Measurements from ENCODE around the gene TGFB1I1. TPM values are rescaled to one million over a fixed set of nuclear protein-coding genes. Genes with fewer than 3 reads are reported as not detected.

The TGFB1I1 gene
- total RNA-seq = under 1 TPM; 0.42 to 0.49 TPM
- under 1 TPM in 1 of 2 donors, not detected in 1; 0.57 TPM for polyA plus RNA-seq

DNA sequence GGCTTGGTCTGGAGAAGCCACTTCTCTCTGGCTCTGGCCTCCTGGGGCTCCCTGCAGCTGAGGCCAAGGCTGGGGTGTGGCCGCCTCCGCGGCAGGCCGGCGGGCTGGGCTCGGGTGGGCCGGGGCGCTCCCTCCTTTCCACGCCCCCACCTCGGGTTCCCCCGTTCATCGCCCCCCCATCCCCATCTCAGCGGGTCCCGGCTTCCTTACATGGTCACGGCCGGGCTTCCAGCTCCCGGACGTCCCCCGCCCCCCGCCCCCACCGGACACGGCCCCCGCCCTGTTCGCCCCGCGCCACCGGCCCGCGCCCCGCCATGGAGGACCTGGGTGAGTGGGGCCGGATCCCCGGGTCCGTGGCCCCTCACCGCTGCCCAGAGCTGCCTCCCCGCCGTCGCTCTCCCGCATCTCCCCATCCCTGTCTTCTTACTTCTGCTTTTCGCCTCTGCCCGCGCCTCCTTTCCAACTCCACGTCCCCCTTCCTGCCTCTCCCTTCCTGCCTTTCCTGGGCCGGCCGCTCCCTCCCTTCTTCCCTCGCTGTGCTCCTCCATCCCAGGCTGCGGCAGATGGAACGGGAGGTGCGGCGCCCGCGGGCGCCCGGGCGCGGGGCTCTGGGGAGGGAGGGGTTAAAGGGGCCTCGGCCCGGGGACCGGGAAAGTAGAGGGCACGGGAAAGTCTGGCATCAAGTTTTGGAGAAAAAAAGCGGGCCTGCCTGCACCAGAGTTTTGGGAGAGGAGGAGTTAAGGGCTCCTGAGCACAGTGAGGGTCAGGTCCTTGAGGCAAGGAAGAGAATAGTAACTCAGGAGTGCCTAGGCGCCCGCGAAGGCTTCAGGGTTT lies at the start of gene TGFB1I1:
Gene TGFB1I1, plus strand, starts transcription at position 278 of the 834 bp plus-strand sequence. Its CDS starts 37 bp downstream, at position 315.
- peak within 1 kb of the TSS in 2 of 7 donors; percentile 41 to 42 for H3K27ac Mint-ChIP-seq
- H3K9me3 ChIP-seq (ENCODE audit: control insufficient read depth in 1 of 2, low read length in 2 of 2) = no peaks in the 10 kb centered on the region
- H3K9me3 Mint-ChIP-seq = no peaks in the 10 kb centered on the region
- no peaks in the 10 kb centered on the region for H3K36me3 ChIP-seq (ENCODE audit: insufficient read depth, low read length)
- H3K4me3 Mint-ChIP-seq = peak within 1 kb of the TSS; percentile 59 to 90 (median 76)
- intact Hi-C loops (cut with micrococcal nuclease) = no loop called here
- no peak within 1 kb of the TSS for H3K27ac ChIP-seq (ENCODE audit: low read depth, low read length)
- no peaks in the 10 kb centered on the region for H3K27me3 ChIP-seq (ENCODE audit: insufficient read depth, low read length)
- H3K4me1 Mint-ChIP-seq = peaks cover 16 to 33% (median 29%) of the 10 kb centered on the region in 4 donors
- H3K4me3 ChIP-seq (ENCODE audit: low read length in 2 of 2) = peak within 1 kb of the TSS in 1 of 2 donors; percentile 27
- DNase-seq = no peak
- ChIA-PET CTCF (ENCODE audit: partially characterized antibody) (interaction anchor here (3.9 kb wide), 1 partner anchor 11 kb away, joined by 18 read pairs; no protein-coding TSS in a partner anchor), POLR2A (ENCODE audit: partially characterized antibody) (interaction anchor here (1.6 kb wide), 1 partner anchor 12 kb away, joined by 7 read pairs; no protein-coding TSS in a partner anchor)
- peaks cover 0 to 2% of the 10 kb centered on the region in 2 donors for H3K36me3 Mint-ChIP-seq
- peaks cover 34% of the 10 kb centered on the region for H3K4me1 ChIP-seq (ENCODE audit: insufficient read depth, low read length)
- peaks cover 0 to 13% of the 10 kb centered on the region in 2 donors for H3K27me3 Mint-ChIP-seq

DNA sequence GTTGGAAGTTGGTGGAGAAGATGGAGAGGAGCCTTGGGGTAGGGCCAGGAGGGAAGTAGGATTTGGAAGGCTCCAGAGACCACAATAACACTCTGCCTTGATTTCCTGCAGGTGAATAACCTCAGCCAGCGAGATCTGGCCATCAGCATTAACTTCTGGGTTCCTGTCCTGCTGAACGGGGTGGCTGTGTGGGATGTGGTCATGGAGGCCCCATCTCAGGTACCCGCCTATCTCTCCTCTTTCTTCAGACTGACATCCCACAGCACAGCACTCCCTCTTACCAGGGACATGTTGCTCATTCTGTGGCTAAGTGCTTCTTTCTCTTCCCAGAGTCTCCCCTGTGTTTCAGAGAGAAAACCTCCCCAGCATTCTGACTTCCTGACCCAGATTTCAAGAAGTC lies 48.7 kb upstream of the TGFB1I1 start:
- no peaks in the 10 kb centered on the region for H3K27me3 Mint-ChIP-seq
- H3K36me3 ChIP-seq (ENCODE audit: insufficient read depth, low read length) = no peaks in the 10 kb centered on the region
- H3K9me3 ChIP-seq (ENCODE audit: control insufficient read depth in 1 of 2, low read length in 2 of 2) = no peaks in the 10 kb centered on the region
- no peak for DNase-seq
- H3K27ac Mint-ChIP-seq = no peak overlapping the region
- no peak overlapping the region for H3K27ac ChIP-seq (ENCODE audit: low read depth, low read length)
- no peaks in the 10 kb centered on the region for H3K36me3 Mint-ChIP-seq
- CTCF ChIA-PET (ENCODE audit: partially characterized antibody) = no interaction called here
- no peak overlapping the region for H3K4me3 ChIP-seq (ENCODE audit: low read length in 2 of 2)
- no peaks in the 10 kb centered on the region for H3K9me3 Mint-ChIP-seq
- POLR2A ChIA-PET (ENCODE audit: partially characterized antibody) = no interaction called here
- H3K27me3 ChIP-seq (ENCODE audit: insufficient read depth, low read length) = no peaks in the 10 kb centered on the region
- H3K4me3 Mint-ChIP-seq = no peak overlapping the region
- intact Hi-C loops (cut with micrococcal nuclease) = no loop called here
- H3K4me1 Mint-ChIP-seq = peaks cover under 1 to 20% (median 12%) of the 10 kb centered on the region in 4 donors
- peaks cover 4% of the 10 kb centered on the region for H3K4me1 ChIP-seq (ENCODE audit: insufficient read depth, low read length)

DNA sequence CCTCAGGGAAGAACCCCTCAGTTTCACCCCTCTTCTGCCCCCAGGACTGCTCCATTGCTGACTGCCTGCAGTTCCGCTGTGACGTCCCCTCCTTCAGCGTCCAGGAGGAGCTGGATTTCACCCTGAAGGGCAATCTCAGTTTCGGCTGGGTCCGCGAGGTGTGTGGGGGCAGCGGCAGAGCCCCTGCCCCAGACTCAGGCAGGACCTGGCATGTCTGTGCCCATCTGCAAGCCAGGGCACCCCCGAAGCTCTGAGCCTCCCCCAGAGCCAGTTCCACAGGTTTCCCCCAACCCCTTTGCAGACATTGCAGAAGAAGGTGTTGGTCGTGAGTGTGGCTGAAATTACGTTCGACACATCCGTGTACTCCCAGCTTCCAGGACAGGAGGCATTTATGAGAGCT lies 48.2 kb upstream of the TGFB1I1 start:
- no peak for DNase-seq
- Mint-ChIP-seq H3K4me3 (no peak overlapping the region), H3K36me3 (no peaks in the 10 kb centered on the region), H3K27ac (peak overlapping the region in 1 of 7 donors; percentile 32), H3K9me3 (no peaks in the 10 kb centered on the region), H3K4me1 (peaks cover 1 to 22% (median 14%) of the 10 kb centered on the region in 4 donors), H3K27me3 (no peaks in the 10 kb centered on the region)
- intact Hi-C loops (cut with micrococcal nuclease) = no loop called here
- Histone ChIP-seq H3K36me3 (ENCODE audit: insufficient read depth, low read length) (no peaks in the 10 kb centered on the region), H3K4me1 (ENCODE audit: insufficient read depth, low read length) (peaks cover 4% of the 10 kb centered on the region), H3K4me3 (ENCODE audit: low read length in 2 of 2) (no peak overlapping the region), H3K27ac (ENCODE audit: low read depth, low read length) (no peak overlapping the region), H3K27me3 (ENCODE audit: insufficient read depth, low read length) (no peaks in the 10 kb centered on the region), H3K9me3 (ENCODE audit: control insufficient read depth in 1 of 2, low read length in 2 of 2) (no peaks in the 10 kb centered on the region)
- ChIA-PET POLR2A (ENCODE audit: partially characterized antibody) (no interaction called here), CTCF (ENCODE audit: partially characterized antibody) (no interaction called here)

DNA sequence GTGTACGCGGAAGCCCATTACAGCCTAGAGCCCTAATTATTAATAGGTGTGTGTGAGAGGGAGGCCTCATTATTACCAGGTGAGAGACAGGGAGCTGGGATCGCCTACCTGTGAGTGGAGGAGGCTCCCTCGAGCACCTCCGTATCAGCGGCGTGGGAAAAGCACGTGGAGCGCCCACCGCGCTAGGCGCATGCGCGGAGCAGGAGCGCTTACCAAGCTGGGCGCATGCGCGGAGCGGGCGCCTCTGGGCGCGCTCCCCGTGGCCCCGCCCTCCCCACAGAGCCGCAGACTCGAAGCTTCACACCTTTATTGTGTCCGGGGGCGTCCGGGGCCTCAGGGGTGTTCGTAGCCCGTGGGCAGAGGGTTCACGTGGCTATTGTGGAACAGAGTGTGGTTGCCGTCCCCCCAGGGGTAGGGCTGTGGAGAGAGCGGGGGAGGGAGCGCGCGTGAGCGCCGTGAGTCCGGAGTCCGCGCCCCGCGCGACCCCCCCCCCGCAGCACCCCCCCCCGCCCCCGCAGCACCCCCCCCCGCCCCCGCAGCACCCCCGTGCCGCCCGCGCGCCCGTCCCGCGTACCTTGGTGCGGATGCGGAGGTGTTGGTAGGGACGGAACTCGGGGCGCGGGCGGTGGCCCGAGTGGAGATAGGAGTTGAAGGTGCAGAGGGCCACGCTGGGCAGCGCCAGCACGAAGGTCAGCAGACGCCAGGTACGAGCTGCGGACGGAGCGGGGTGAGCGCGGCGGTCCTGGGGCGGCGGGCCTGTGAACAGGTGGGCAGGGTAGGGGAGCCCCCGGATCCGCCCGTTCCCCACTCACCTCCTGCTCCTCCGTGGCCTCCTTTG lies 44.3 kb upstream of the TGFB1I1 start:
- H3K4me1 Mint-ChIP-seq = peaks cover 1 to 10% (median 7%) of the 10 kb centered on the region in 4 donors
- H3K27ac Mint-ChIP-seq = no peak overlapping the region
- H3K36me3 ChIP-seq (ENCODE audit: insufficient read depth, low read length) = no peaks in the 10 kb centered on the region
- H3K4me3 Mint-ChIP-seq = peak overlapping the region in 5 of 8 donors; percentile 29 to 57 (median 48)
- no peaks in the 10 kb centered on the region for H3K36me3 Mint-ChIP-seq
- intact Hi-C loops (cut with micrococcal nuclease) = no loop called here
- ChIA-PET POLR2A (ENCODE audit: partially characterized antibody) (interaction anchor here (0.9 to 2.7 kb wide), 3 partner anchors 31 to 247 kb away, joined by 3 to 12 read pairs (median 3); partner anchors contain the start of genes ARMC5 and FUS), CTCF (ENCODE audit: partially characterized antibody) (no interaction called here)
- no peaks in the 10 kb centered on the region for H3K27me3 ChIP-seq (ENCODE audit: insufficient read depth, low read length)
- H3K27me3 Mint-ChIP-seq = no peaks in the 10 kb centered on the region
- no peak overlapping the region for H3K27ac ChIP-seq (ENCODE audit: low read depth, low read length)
- no peak overlapping the region for H3K4me3 ChIP-seq (ENCODE audit: low read length in 2 of 2)
- H3K9me3 ChIP-seq (ENCODE audit: control insufficient read depth in 1 of 2, low read length in 2 of 2) = no peaks in the 10 kb centered on the region
- no peaks in the 10 kb centered on the region for H3K9me3 Mint-ChIP-seq
- H3K4me1 ChIP-seq (ENCODE audit: insufficient read depth, low read length) = peaks cover 4% of the 10 kb centered on the region
- peak; percentile 51 to 70 (median 59) for DNase-seq

DNA sequence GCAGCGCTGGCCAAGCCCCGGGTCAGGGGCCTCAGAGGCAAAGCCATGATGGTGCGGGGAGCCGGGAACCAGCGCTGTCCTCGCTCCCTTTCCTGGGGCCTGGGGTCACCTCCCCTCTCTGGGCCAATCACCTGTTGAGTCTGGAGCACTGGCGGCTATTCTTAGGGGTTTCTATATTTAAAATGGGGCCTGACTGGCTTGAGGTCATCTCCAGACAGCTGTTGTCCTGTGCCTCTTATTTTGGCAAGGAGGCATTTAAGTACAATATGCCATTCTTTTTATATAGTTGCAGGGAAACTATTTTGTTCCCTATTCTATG lies 43.7 kb upstream of the TGFB1I1 start, which contains the start of gene COX6A2:
Gene COX6A2, minus strand, starts transcription at position 82 of the 319 bp plus-strand sequence. Its CDS starts 35 bp downstream, at position 47.
- H3K4me3 ChIP-seq (ENCODE audit: low read length in 2 of 2) = no peak within 1 kb of the TSS
- H3K27me3 ChIP-seq (ENCODE audit: insufficient read depth, low read length) = no peaks in the 10 kb centered on the region
- ChIA-PET CTCF (ENCODE audit: partially characterized antibody) (interaction anchor here (0.8 kb wide), 2 partner anchors 9 to 17 kb away, joined by 3 read pairs; no protein-coding TSS in a partner anchor), POLR2A (ENCODE audit: partially characterized antibody) (interaction anchor here (2.7 kb wide), 1 partner anchor 31 kb away, joined by 12 read pairs; the partner anchor contains the start of gene ARMC5)
- no peak within 1 kb of the TSS for H3K27ac ChIP-seq (ENCODE audit: low read depth, low read length)
- DNase-seq = no peak
- Mint-ChIP-seq H3K27me3 (no peaks in the 10 kb centered on the region), H3K4me3 (peak within 1 kb of the TSS; percentile 48 to 74 (median 64)), H3K27ac (no peak within 1 kb of the TSS), H3K36me3 (no peaks in the 10 kb centered on the region), H3K9me3 (no peaks in the 10 kb centered on the region), H3K4me1 (peaks cover 1 to 10% (median 6%) of the 10 kb centered on the region in 4 donors)
- H3K36me3 ChIP-seq (ENCODE audit: insufficient read depth, low read length) = no peaks in the 10 kb centered on the region
- H3K9me3 ChIP-seq (ENCODE audit: control insufficient read depth in 1 of 2, low read length in 2 of 2) = no peaks in the 10 kb centered on the region
- H3K4me1 ChIP-seq (ENCODE audit: insufficient read depth, low read length) = peaks cover 4% of the 10 kb centered on the region
- intact Hi-C loops (cut with micrococcal nuclease) = no loop called here

DNA sequence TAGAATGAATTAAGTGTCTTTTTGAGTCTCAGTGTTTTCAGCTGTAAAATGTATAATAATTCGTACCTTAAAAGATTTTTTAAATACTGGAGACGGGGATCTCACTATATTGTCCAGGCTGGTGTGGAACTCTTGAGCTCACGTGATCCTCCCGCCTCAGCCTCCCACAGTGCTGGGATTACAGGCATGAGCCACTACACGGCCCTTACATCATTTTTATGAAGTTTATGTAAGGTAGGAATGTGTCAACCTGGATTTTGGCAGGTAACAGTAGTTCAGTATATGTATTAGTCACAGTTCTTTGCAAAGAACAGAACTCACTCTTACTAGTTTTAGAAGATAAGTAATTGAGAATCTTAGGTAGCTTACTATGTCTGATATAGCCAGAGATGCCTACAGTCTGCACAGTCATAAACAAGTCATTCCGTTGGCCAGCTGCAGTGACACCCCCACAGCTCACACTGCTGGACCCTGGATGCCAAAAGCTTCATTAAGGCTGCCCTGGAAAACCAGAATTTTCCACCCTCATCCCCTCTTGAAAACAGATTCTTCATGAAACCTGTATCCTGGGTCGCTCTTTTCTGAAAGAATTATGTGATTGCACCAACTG lies 43.2 kb upstream of the TGFB1I1 start:
- Mint-ChIP-seq H3K27ac (no peak overlapping the region), H3K27me3 (no peaks in the 10 kb centered on the region), H3K9me3 (no peaks in the 10 kb centered on the region), H3K36me3 (no peaks in the 10 kb centered on the region), H3K4me1 (peaks cover 0 to 6% (median 3%) of the 10 kb centered on the region in 4 donors), H3K4me3 (peak overlapping the region in 2 of 8 donors; percentile 53 to 57)
- no peak overlapping the region for H3K4me3 ChIP-seq (ENCODE audit: low read length in 2 of 2)
- H3K4me1 ChIP-seq (ENCODE audit: insufficient read depth, low read length) = peaks cover 4% of the 10 kb centered on the region
- intact Hi-C loops (cut with micrococcal nuclease) = no loop called here
- H3K9me3 ChIP-seq (ENCODE audit: control insufficient read depth in 1 of 2, low read length in 2 of 2) = no peaks in the 10 kb centered on the region
- ChIA-PET CTCF (ENCODE audit: partially characterized antibody) (interaction anchor here (0.8 to 0.9 kb wide), 3 partner anchors 9 to 16 kb away, joined by 3 to 5 read pairs (median 3); partner anchors contain the start of gene ZNF843), POLR2A (ENCODE audit: partially characterized antibody) (interaction anchor here (2.7 kb wide), 1 partner anchor 30 kb away, joined by 12 read pairs; the partner anchor contains the start of gene ARMC5)
- no peaks in the 10 kb centered on the region for H3K27me3 ChIP-seq (ENCODE audit: insufficient read depth, low read length)
- no peaks in the 10 kb centered on the region for H3K36me3 ChIP-seq (ENCODE audit: insufficient read depth, low read length)
- no peak overlapping the region for H3K27ac ChIP-seq (ENCODE audit: low read depth, low read length)
- DNase-seq = no peak

Data from CD4-positive, alpha-beta memory T cell (primary cell).